Colonic mucosa (tissue), 4 donors: ENCODE results near the gene DSCAML1. TPM values are rescaled to one million over a fixed set of nuclear protein-coding genes. Genes with fewer than 3 reads are reported as not detected.

Source experiments
- DNase-seq: peaks from one replicate; pipeline ENCODE4 v3.0.0-alpha.2; 2020
- H3K27ac ChIP-seq: fragments of 200-600 bp; one replicate; pipeline ENCODE4 v1.8.0; 2021
- H3K27me3 ChIP-seq: fragments of 200-600 bp; one replicate; pipeline ENCODE4 v1.8.0; 2021
- H3K36me3 ChIP-seq: fragments of 200-600 bp; one replicate; pipeline ENCODE4 v1.8.0; 2021
- H3K4me1 ChIP-seq: fragments of 200-600 bp; one replicate; pipeline ENCODE4 v1.8.0; 2021; ENCODE audit warnings: mild to moderate bottlenecking
- H3K4me3 ChIP-seq: fragments of 200-600 bp; one replicate; pipeline ENCODE4 v1.8.0; 2021
- H3K9ac ChIP-seq, 2 donors: one replicate each; pipeline ENCODE4 v1.7.0; 2013; ENCODE audit warnings: control low read depth in 2 of 2, low read depth in 2 of 2, low read length in 2 of 2
- H3K9me3 ChIP-seq: fragments of 200-600 bp; one replicate; pipeline ENCODE4 v1.8.0; 2021
- CTCF ChIP-seq: fragments of 200-600 bp; IDR thresholded peaks from one replicate; pipeline ENCODE4 v1.8.0; 2022; ENCODE audit warnings: antibody characterized with exemption, mild to moderate bottlenecking
- intact Hi-C: fragments of 100-400 bp; cut with DNase I; formaldehyde crosslinking; loops from one replicate; pipeline ENCODE4 v1.14.1; 2022
- total RNA-seq, 2 donors: library from RNA; stranded (reverse); fragmentation: NEBNext Ultra II Directional in 1 of 2; extraction: Animal tissue kit (Norgen Biotek cat#: 25700) in 1 of 2; gene quantifications; one replicate each; pipeline ENCODE4 v1.2.1, GENCODE V29; 2021
- donor health status: healthy.
- donor health status: DM: no; HTN: no; CAD: no.
- donor health status: DM: no; HTN: no; CAD: no.

The DSCAML1 gene
- total RNA-seq, 2 donors from 2014 or later, result 1.2 to 4.3 TPM

- H3K4me3 ChIP-seq, result no peak overlapping the region
- no peaks in the 10 kb centered on the region for H3K36me3 ChIP-seq
- intact Hi-C loops, result no loop called here
- no peak for TF ChIP-seq CTCF
- no peak for DNase-seq
- no peaks in the 10 kb centered on the region for H3K9me3 ChIP-seq
- no peak overlapping the region for H3K9ac ChIP-seq
- H3K27me3 ChIP-seq, result no peaks in the 10 kb centered on the region
- no peak overlapping the region for H3K27ac ChIP-seq
- no peaks in the 10 kb centered on the region for H3K4me1 ChIP-seq
Measured at GRCh38 chr11:117476531-117477142, 320.4 kb downstream of the DSCAML1 start.

- no peaks in the 10 kb centered on the region for H3K36me3 ChIP-seq
- H3K27me3 ChIP-seq, result no peaks in the 10 kb centered on the region
- no peaks in the 10 kb centered on the region for H3K9me3 ChIP-seq
- intact Hi-C loops, result no loop called here
- no peak for DNase-seq
- no peak for TF ChIP-seq CTCF
- H3K27ac ChIP-seq, result no peak overlapping the region
- H3K9ac ChIP-seq, result no peak overlapping the region
- H3K4me1 ChIP-seq, result no peaks in the 10 kb centered on the region
- no peak overlapping the region for H3K4me3 ChIP-seq
Measured at GRCh38 chr11:117475716-117476530, 321.1 kb downstream of the DSCAML1 start.

GRCh38 chr11:117473481-117474091, 323.4 kb downstream of the DSCAML1 start:
- no peaks in the 10 kb centered on the region for H3K9me3 ChIP-seq
- no peak for TF ChIP-seq CTCF
- DNase-seq, result no peak
- H3K4me3 ChIP-seq, result no peak overlapping the region
- H3K27ac ChIP-seq, result no peak overlapping the region
- H3K9ac ChIP-seq, result no peak overlapping the region
- no peaks in the 10 kb centered on the region for H3K4me1 ChIP-seq
- H3K36me3 ChIP-seq, result no peaks in the 10 kb centered on the region
- intact Hi-C loops, result no loop called here
- H3K27me3 ChIP-seq, result no peaks in the 10 kb centered on the region

- Histone ChIP-seq H3K4me1 (no peaks in the 10 kb centered on the region), H3K27ac (no peak overlapping the region), H3K9ac (no peak overlapping the region), H3K4me3 (no peak overlapping the region), H3K36me3 (no peaks in the 10 kb centered on the region), H3K9me3 (no peaks in the 10 kb centered on the region), H3K27me3 (no peaks in the 10 kb centered on the region)
- DNase-seq, result no peak
- intact Hi-C loops, result no loop called here
- no peak for TF ChIP-seq CTCF
Measured at GRCh38 chr11:117471776-117472175, 325.2 kb downstream of the DSCAML1 start.

- Histone ChIP-seq H3K36me3 (no peaks in the 10 kb centered on the region), H3K9me3 (no peaks in the 10 kb centered on the region), H3K27me3 (no peaks in the 10 kb centered on the region), H3K4me3 (no peak overlapping the region), H3K4me1 (no peaks in the 10 kb centered on the region), H3K27ac (no peak overlapping the region), H3K9ac (no peak overlapping the region)
- no peak for DNase-seq
- TF ChIP-seq CTCF, result no peak
- intact Hi-C loops, result no loop called here
Measured at GRCh38 chr11:117470576-117470975, 326.4 kb downstream of the DSCAML1 start.
